NCI-H1092 (cell line): ENCODE results near the gene PNPLA8.
"Not testable (repeated sequence)": the region's sequence is repeated elsewhere in the genome, so short reads cannot be mapped to it uniquely, and the experiment has no call there.

Source experiments
- DNase-seq: peaks from one replicate; lab custom pipeline; 2025; lab: John Stamatoyannopoulos, UW

Gene PNPLA8

GRCh38 chr7:108525985-108526767 is at the start of gene PNPLA8:
PNPLA8 (minus strand) TSS chr7:108526135; CDS start chr7:108515491, 10,644 bp downstream.
- DNase-seq = peak; percentile 99

- DNase-seq = no peak
These were observed 49.2 kb upstream of the PNPLA8 start for GRCh38 chr7:108575156-108575555.

GRCh38 chr7:108572480-108572879 is 46.5 kb upstream of the PNPLA8 start:
- DNase-seq = no peak

GRCh38 chr7:108570146-108570755 is 44.3 kb upstream of the PNPLA8 start:
- peak; percentile 21 for DNase-seq

GRCh38 chr7:108569381-108570145 is 43.6 kb upstream of the PNPLA8 start, which contains the start of the genes DNAJB9 and THAP5:
DNAJB9 (plus strand) TSS chr7:108569874; CDS start chr7:108571727, 1,853 bp downstream.
THAP5 (minus strand) TSS chr7:108569706; CDS start chr7:108569569, 137 bp downstream.
- peak; percentile 100 for DNase-seq

- no peak for DNase-seq
These were observed 43.0 kb upstream of the PNPLA8 start for GRCh38 chr7:108568801-108569380.

- DNase-seq = no peak
These were observed 40.1 kb upstream of the PNPLA8 start for GRCh38 chr7:108565987-108566386.

- DNase-seq = no peak
These were observed 35.2 kb upstream of the PNPLA8 start for GRCh38 chr7:108561047-108561619.

GRCh38 chr7:108559253-108559652 is 33.3 kb upstream of the PNPLA8 start:
- DNase-seq = no peak

GRCh38 chr7:108557617-108558016 is 31.7 kb upstream of the PNPLA8 start:
- no peak for DNase-seq

- no peak for DNase-seq
These were observed 31.3 kb upstream of the PNPLA8 start for GRCh38 chr7:108557191-108557590.

GRCh38 chr7:108556665-108557064 is 30.7 kb upstream of the PNPLA8 start:
- DNase-seq = not testable (repeated sequence)

- not testable (repeated sequence) for DNase-seq
These were observed 22.4 kb upstream of the PNPLA8 start for GRCh38 chr7:108548141-108548896.

- DNase-seq = no peak
These were observed 15.5 kb upstream of the PNPLA8 start for GRCh38 chr7:108541478-108541877.

GRCh38 chr7:108538685-108539084 is 12.8 kb upstream of the PNPLA8 start:
- DNase-seq = not testable (repeated sequence)

- DNase-seq = not testable (repeated sequence)
These were observed 12.3 kb upstream of the PNPLA8 start for GRCh38 chr7:108538236-108538635.

GRCh38 chr7:108537229-108537628 is 11.3 kb upstream of the PNPLA8 start:
- DNase-seq = no peak

GRCh38 chr7:108535744-108536143 is 9.8 kb upstream of the PNPLA8 start:
- DNase-seq = no peak

- no peak for DNase-seq
These were observed 9.3 kb upstream of the PNPLA8 start for GRCh38 chr7:108535257-108535656.

- DNase-seq = no peak
These were observed 7.8 kb upstream of the PNPLA8 start for GRCh38 chr7:108533712-108534111.

GRCh38 chr7:108529341-108529740 is 3.4 kb upstream of the PNPLA8 start:
- no peak for DNase-seq
